Neural cell (in vitro differentiated cells): ENCODE data around the gene TTLL12.
A peak's percentile ranks its signal among the peaks of the same experiment; 100 is the strongest.

Experiments
- SMC3 ChIP-seq: fragments of 450-650 bp; conservative IDR thresholded peaks from 2 replicates; pipeline ENCODE4 v1.6.1; 2014; ENCODE audit warnings: antibody characterized with exemption, mild to moderate bottlenecking, moderate library complexity; ENCODE audit not compliant: poor library complexity
- TAF1 ChIP-seq: IDR thresholded peaks from 2 replicates; pipeline ENCODE4 v1.6.1; 2012; ENCODE audit warnings: low read depth
- TF ChIP-seq, protein P1 (sequence below): fragments of 450-650 bp; IDR thresholded peaks from 2 replicates; pipeline ENCODE4 v1.5.1; 2014; ENCODE audit warnings: antibody characterized with exemption, mild to moderate bottlenecking, moderate library complexity; ENCODE audit not compliant: poor library complexity, severe bottlenecking

DNA sequence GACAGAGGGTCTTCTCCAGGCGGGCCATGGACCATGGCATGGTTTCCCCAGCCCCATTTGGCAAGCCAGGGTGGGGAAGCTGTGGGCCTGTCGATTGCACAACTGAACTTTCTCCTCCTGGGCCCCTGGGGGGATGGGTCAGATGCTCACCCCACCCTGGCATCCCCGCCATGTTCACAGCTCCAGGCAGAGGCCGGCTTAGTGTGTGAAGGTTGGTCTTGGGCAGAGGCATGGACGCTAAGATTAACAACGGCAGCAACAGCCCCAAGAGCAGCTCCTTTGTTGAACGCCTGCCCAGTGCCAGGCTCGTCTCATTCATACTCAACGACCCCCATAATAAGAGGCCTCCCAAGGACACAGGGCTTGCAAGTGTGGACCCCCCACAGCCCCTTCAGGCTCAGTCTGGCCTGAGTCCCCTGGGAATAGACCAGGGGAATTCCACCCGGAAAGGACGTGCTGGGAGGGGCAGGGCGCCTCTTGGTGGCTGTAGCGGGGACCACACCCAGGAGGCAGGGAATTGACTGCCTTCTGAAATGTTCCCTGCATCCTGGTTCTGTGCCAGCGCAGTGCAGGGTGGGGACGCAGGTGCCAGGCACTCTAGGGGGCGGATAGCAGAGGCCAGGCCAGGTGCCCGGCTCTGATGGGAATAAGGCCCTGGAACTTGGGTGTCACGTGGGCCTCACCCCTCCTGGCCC is 27.3 kb downstream of the TTLL12 start:
- TF ChIP-seq, protein P1, sequence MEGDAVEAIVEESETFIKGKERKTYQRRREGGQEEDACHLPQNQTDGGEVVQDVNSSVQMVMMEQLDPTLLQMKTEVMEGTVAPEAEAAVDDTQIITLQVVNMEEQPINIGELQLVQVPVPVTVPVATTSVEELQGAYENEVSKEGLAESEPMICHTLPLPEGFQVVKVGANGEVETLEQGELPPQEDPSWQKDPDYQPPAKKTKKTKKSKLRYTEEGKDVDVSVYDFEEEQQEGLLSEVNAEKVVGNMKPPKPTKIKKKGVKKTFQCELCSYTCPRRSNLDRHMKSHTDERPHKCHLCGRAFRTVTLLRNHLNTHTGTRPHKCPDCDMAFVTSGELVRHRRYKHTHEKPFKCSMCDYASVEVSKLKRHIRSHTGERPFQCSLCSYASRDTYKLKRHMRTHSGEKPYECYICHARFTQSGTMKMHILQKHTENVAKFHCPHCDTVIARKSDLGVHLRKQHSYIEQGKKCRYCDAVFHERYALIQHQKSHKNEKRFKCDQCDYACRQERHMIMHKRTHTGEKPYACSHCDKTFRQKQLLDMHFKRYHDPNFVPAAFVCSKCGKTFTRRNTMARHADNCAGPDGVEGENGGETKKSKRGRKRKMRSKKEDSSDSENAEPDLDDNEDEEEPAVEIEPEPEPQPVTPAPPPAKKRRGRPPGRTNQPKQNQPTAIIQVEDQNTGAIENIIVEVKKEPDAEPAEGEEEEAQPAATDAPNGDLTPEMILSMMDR = peak; percentile 18
- TF ChIP-seq SMC3 (no peak), TAF1 (no peak)
